Endothelial cell (in vitro differentiated cells): Measurements from ENCODE around the gene KRTAP12-2. TPM values are rescaled to one million over a fixed set of nuclear protein-coding genes. Genes with fewer than 3 reads are reported as not detected.

Experiments used
- DNase-seq: peaks from one replicate; pipeline ENCODE4 v3.0.0; 2021; ENCODE audit warnings: low spot score
- H3K27ac Mint-ChIP-seq: one replicate; pipeline ENCODE4 v1.8.0; 2021; ENCODE audit warnings: mixed read lengths, inconsistent platforms; ENCODE audit not compliant: unreplicated experiment
- H3K27me3 Mint-ChIP-seq: one replicate; pipeline ENCODE4 v1.8.0; 2021; ENCODE audit warnings: mild to moderate bottlenecking, moderate library complexity, mixed read lengths, inconsistent platforms; ENCODE audit not compliant: unreplicated experiment
- H3K36me3 Mint-ChIP-seq: one replicate; pipeline ENCODE4 v1.8.0; 2021; ENCODE audit warnings: mild to moderate bottlenecking, low read depth, mixed read lengths, inconsistent platforms; ENCODE audit not compliant: unreplicated experiment
- H3K4me1 Mint-ChIP-seq: one replicate; pipeline ENCODE4 v1.8.0; 2021; ENCODE audit warnings: mild to moderate bottlenecking, mixed read lengths, inconsistent platforms; ENCODE audit not compliant: unreplicated experiment
- H3K4me3 Mint-ChIP-seq: one replicate; pipeline ENCODE4 v1.8.0; 2021; ENCODE audit warnings: mild to moderate bottlenecking, mixed read lengths, inconsistent platforms; ENCODE audit not compliant: unreplicated experiment
- H3K9me3 Mint-ChIP-seq: one replicate; pipeline ENCODE4 v1.8.0; 2021; ENCODE audit warnings: mixed read lengths, inconsistent platforms; ENCODE audit not compliant: unreplicated experiment
- total RNA-seq: library from RNA; stranded (reverse); fragmentation: NEBNext Ultra II Directional; extraction: Animal tissue kit (Norgen Biotek cat#: 25700); gene quantifications from one replicate; pipeline ENCODE4 v1.2.1, GENCODE V29; 2021; ENCODE audit not compliant: unreplicated experiment
- TF ChIP-seq, protein P1 (sequence below): fragments of 200-600 bp; sonication (generic); IDR thresholded peaks from one replicate; pipeline ENCODE4 v1.5.0; 2021; ENCODE audit warnings: antibody characterized with exemption; ENCODE audit not compliant: unreplicated experiment

KRTAP12-2 gene
- total RNA-seq, 1 donor from 2014 or later = not detected

DNA sequence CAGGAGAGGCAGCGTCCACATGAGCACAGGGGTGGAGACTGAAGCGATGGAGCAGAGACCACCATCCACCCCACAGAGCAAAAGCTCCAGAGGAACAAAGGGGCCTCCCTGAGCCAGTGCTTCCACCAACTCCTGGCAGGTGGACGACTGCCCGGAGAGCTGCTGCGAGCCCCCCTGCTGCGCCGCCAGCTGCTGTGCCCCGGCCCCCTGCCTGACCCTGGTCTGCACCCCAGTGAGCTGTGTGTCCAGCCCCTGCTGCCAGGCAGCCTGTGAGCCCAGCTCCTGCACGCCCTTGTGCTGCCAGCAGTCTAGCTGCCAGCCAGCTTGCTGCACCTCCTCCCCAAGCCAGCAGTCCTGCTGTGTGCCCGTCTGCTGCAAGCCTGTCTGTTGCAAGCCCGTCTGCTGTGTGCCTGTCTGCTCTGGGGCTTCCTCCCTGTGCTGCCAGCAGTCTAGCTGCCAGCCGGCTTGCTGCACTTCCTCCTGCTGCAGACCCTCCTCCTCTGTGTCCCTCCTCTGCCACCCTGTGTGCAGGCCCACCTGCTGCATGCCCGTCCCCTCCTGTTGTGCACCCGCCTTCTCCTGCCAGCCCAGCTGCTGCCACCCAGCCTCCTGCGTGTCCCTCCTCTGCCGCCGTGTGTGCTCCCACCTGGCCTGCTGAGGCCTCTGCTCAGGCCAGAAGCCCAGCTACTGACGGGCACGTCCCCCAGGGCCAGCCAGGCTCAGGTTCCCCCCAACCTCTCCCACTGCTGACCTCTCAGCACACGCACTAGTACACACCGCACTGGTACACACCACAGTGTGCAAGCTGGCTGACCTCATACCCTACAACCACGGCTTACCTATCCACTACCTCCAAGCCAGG lies 35.6 kb upstream of the KRTAP12-2 start:
- Mint-ChIP-seq H3K9me3 (no peaks in the 10 kb centered on the region), H3K4me1 (peaks cover 8% of the 10 kb centered on the region), H3K27me3 (peaks cover 17% of the 10 kb centered on the region), H3K27ac (no peak overlapping the region), H3K4me3 (no peak overlapping the region), H3K36me3 (peaks cover 4% of the 10 kb centered on the region)
- DNase-seq = no peak
- TF ChIP-seq, protein P1, sequence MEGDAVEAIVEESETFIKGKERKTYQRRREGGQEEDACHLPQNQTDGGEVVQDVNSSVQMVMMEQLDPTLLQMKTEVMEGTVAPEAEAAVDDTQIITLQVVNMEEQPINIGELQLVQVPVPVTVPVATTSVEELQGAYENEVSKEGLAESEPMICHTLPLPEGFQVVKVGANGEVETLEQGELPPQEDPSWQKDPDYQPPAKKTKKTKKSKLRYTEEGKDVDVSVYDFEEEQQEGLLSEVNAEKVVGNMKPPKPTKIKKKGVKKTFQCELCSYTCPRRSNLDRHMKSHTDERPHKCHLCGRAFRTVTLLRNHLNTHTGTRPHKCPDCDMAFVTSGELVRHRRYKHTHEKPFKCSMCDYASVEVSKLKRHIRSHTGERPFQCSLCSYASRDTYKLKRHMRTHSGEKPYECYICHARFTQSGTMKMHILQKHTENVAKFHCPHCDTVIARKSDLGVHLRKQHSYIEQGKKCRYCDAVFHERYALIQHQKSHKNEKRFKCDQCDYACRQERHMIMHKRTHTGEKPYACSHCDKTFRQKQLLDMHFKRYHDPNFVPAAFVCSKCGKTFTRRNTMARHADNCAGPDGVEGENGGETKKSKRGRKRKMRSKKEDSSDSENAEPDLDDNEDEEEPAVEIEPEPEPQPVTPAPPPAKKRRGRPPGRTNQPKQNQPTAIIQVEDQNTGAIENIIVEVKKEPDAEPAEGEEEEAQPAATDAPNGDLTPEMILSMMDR = no peak

DNA sequence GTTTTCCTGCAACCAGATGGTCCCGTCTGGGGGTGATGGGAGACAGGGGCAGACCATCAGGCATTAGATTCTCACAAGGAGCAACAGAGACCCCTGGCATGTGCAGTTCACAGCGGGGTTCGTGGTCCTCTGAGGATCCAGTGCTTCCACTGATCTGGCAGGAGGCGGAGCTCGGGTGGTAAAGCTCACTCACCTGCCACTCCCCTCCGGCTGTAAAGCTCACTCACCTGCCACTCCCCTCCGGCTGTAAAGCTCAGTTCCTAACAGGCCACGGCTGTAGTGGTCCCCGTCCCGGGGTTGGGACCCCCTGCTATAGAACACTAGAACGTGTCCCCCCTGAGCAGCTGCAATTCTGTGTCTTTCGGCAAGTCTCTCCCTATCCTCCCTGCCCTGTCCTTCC lies 34.8 kb upstream of the KRTAP12-2 start:
- no peaks in the 10 kb centered on the region for H3K9me3 Mint-ChIP-seq
- peaks cover 4% of the 10 kb centered on the region for H3K36me3 Mint-ChIP-seq
- DNase-seq = no peak
- peaks cover 17% of the 10 kb centered on the region for H3K27me3 Mint-ChIP-seq
- H3K4me1 Mint-ChIP-seq = peaks cover 7% of the 10 kb centered on the region
- H3K4me3 Mint-ChIP-seq = no peak overlapping the region
- H3K27ac Mint-ChIP-seq = no peak overlapping the region
- TF ChIP-seq, protein P1 = no peak

DNA sequence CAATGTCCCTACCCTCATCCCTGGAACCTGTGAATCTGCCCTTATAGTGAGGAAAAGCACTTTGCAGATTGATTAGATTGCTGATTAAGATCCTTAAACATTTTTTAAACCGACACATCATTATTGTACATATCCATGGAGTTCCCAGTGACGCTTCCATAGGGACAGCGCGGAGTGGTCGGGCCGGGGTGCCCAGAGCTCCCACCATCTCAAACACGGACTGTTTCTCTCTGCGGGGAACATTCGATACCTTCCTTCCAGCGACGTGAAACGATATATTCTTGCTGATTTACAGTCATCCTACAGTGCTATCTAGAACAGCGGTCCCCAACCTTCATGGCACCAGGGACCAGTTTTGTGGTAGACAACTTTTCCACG lies 34.3 kb upstream of the KRTAP12-2 start:
- Mint-ChIP-seq H3K27me3 (peaks cover 17% of the 10 kb centered on the region), H3K4me1 (peaks cover 6% of the 10 kb centered on the region), H3K27ac (no peak overlapping the region), H3K4me3 (no peak overlapping the region), H3K36me3 (peaks cover 4% of the 10 kb centered on the region), H3K9me3 (no peaks in the 10 kb centered on the region)
- TF ChIP-seq, protein P1 = no peak
- no peak for DNase-seq

DNA sequence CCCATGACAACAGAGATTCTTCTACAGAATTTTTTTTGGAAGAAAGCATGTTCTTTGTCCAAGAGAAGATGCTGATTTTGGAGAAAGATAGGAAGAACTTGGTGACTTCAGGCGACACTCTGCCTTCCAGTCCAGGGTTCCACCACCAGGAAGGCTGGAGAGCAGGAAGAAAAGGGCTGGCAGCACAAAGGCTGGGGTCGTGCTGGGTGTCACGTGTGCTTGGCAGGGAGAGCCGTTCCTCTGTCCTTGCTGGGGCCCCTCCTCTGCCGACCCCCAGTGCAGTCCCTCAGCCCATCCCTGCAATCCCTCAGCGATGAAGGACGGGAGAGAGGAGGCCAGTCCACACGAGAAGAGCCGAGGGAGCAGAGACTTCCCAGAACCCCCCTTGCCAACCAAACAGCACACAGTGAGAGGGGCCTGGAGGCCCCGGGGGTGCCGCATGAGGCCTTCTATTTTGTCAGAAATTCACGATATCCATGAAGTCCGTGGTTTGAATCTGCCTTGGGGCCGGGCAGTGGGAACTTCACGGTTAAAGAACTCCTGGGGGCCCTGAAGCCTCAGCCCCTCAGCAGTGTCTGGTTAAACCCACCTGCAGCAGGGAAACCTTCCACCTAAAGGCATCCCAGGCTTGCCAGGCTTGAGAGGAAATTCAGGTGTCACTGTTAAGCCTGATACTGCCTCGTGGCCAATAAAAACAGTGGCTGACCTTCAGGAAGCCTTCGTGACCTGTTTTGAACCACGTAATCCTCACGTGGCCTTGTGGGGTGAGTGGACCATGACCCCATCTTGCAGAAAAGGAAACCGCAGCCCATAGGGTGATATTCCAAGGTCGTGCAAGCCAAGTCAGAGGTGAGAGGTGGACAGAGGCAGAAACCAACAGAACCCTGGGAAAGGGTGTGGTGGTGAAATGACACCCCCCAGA lies 33.6 kb upstream of the KRTAP12-2 start:
- Mint-ChIP-seq H3K27me3 (peaks cover 13% of the 10 kb centered on the region), H3K4me3 (no peak overlapping the region), H3K27ac (no peak overlapping the region), H3K4me1 (peaks cover 2% of the 10 kb centered on the region), H3K36me3 (no peaks in the 10 kb centered on the region), H3K9me3 (no peaks in the 10 kb centered on the region)
- TF ChIP-seq, protein P1 = no peak
- DNase-seq = no peak
